Activated naive CD4-positive, alpha-beta T cell treated with anti-CD3 and anti-CD28 coated beads, Interleukin-2, amount 10 ng/mL, durations not matched to agents 7 days and 5 days (primary cell): ENCODE measurements around the gene BAK1.
A peak's percentile ranks its signal among the peaks of the same experiment; 100 is the strongest.
"Not testable (repeated sequence)": the region's sequence is repeated elsewhere in the genome, so short reads cannot be mapped to it uniquely, and the experiment has no call there.

ENCODE experiments used
- CTCF ChIA-PET: fragments of 350-600 bp; sonication (Branson Sonifier 250); formaldehyde crosslinking; loops from one replicate; lab custom pipeline; 2021; ENCODE audit warnings: antibody characterized with exemption; lab: Charles Lee
- DNase-seq: peaks from one replicate; pipeline ENCODE4 v3.0.0-alpha.2; 2020
- H3K27ac Mint-ChIP-seq: one replicate; pipeline ENCODE4 v1.8.0; 2021; ENCODE audit warnings: mild to moderate bottlenecking, moderate library complexity, mixed read lengths
- H3K27me3 Mint-ChIP-seq: one replicate; pipeline ENCODE4 v1.8.0; 2021; ENCODE audit warnings: mild to moderate bottlenecking, mixed read lengths
- H3K36me3 Mint-ChIP-seq: one replicate; pipeline ENCODE4 v1.8.0; 2021; ENCODE audit warnings: mixed read lengths
- H3K4me1 Mint-ChIP-seq: one replicate; pipeline ENCODE4 v1.8.0; 2021; ENCODE audit warnings: mixed read lengths
- H3K4me3 Mint-ChIP-seq: one replicate; pipeline ENCODE4 v1.8.0; 2021; ENCODE audit warnings: mild to moderate bottlenecking, moderate library complexity, mixed read lengths
- H3K9me3 Mint-ChIP-seq: one replicate; pipeline ENCODE4 v1.8.0; 2021; ENCODE audit warnings: mixed read lengths

The BAK1 gene

GRCh38 chr6:33570806-33571636 lies 9.1 kb downstream of the BAK1 start:
- peaks cover 67% of the 10 kb centered on the region for H3K4me1 Mint-ChIP-seq
- no peaks in the 10 kb centered on the region for H3K9me3 Mint-ChIP-seq
- H3K4me3 Mint-ChIP-seq = peak overlapping the region; percentile 86
- DNase-seq = peak; percentile 97
- H3K27ac Mint-ChIP-seq = peak overlapping the region; percentile 100
- H3K27me3 Mint-ChIP-seq = no peaks in the 10 kb centered on the region
- CTCF ChIA-PET = interaction anchor here (0.9 to 1.5 kb wide), 4 partner anchors 9 to 153 kb away, joined by 3 to 5 read pairs (median 4); partner anchors contain the start of genes BAK1, CUTA and SYNGAP1
- peaks cover 59% of the 10 kb centered on the region for H3K36me3 Mint-ChIP-seq

GRCh38 chr6:33568826-33569570 lies 11.1 kb downstream of the BAK1 start:
- CTCF ChIA-PET = no interaction called here
- H3K36me3 Mint-ChIP-seq = peaks cover 46% of the 10 kb centered on the region
- no peaks in the 10 kb centered on the region for H3K27me3 Mint-ChIP-seq
- no peaks in the 10 kb centered on the region for H3K9me3 Mint-ChIP-seq
- peak overlapping the region; percentile 21 for H3K4me3 Mint-ChIP-seq
- no peak for DNase-seq
- peaks cover 49% of the 10 kb centered on the region for H3K4me1 Mint-ChIP-seq
- peak overlapping the region; percentile 100 for H3K27ac Mint-ChIP-seq

GRCh38 chr6:33567836-33568235 lies 12.2 kb downstream of the BAK1 start:
- Mint-ChIP-seq H3K27ac (peak overlapping the region; percentile 42), H3K9me3 (no peaks in the 10 kb centered on the region), H3K36me3 (peaks cover 42% of the 10 kb centered on the region), H3K4me1 (peaks cover 47% of the 10 kb centered on the region), H3K27me3 (no peaks in the 10 kb centered on the region), H3K4me3 (no peak overlapping the region)
- CTCF ChIA-PET = no interaction called here
- no peak for DNase-seq

- CTCF ChIA-PET = no interaction called here
- DNase-seq = no peak
- H3K9me3 Mint-ChIP-seq = no peaks in the 10 kb centered on the region
- no peak overlapping the region for H3K4me3 Mint-ChIP-seq
- no peak overlapping the region for H3K27ac Mint-ChIP-seq
- H3K27me3 Mint-ChIP-seq = no peaks in the 10 kb centered on the region
- H3K36me3 Mint-ChIP-seq = peaks cover 32% of the 10 kb centered on the region
- peaks cover 40% of the 10 kb centered on the region for H3K4me1 Mint-ChIP-seq
Measured at GRCh38 chr6:33566182-33567084, 13.6 kb downstream of the BAK1 start.

- H3K27me3 Mint-ChIP-seq = no peaks in the 10 kb centered on the region
- H3K36me3 Mint-ChIP-seq = no peaks in the 10 kb centered on the region
- no peaks in the 10 kb centered on the region for H3K9me3 Mint-ChIP-seq
- CTCF ChIA-PET = no interaction called here
- peaks cover 11% of the 10 kb centered on the region for H3K4me1 Mint-ChIP-seq
- no peak for DNase-seq
- H3K27ac Mint-ChIP-seq = no peak overlapping the region
- H3K4me3 Mint-ChIP-seq = no peak overlapping the region
Measured at GRCh38 chr6:33558801-33559200, 21.3 kb downstream of the BAK1 start.

GRCh38 chr6:33557376-33557775 lies 22.7 kb downstream of the BAK1 start:
- no peaks in the 10 kb centered on the region for H3K9me3 Mint-ChIP-seq
- CTCF ChIA-PET = no interaction called here

GRCh38 chr6:33552883-33553282 lies 27.2 kb downstream of the BAK1 start:
- CTCF ChIA-PET, H3K27ac Mint-ChIP-seq, H3K36me3 Mint-ChIP-seq, DNase-seq, H3K4me3 Mint-ChIP-seq, H3K9me3 Mint-ChIP-seq, H3K27me3 Mint-ChIP-seq: not testable (repeated sequence)
- peaks cover 20% of the 10 kb centered on the region for H3K4me1 Mint-ChIP-seq

More at GRCh38 chr6:33557376-33557775, 22.7 kb downstream of the BAK1 start:
- H3K36me3 Mint-ChIP-seq = no peaks in the 10 kb centered on the region
- DNase-seq = no peak
- peak overlapping the region; percentile 42 for H3K27ac Mint-ChIP-seq
- H3K27me3 Mint-ChIP-seq = no peaks in the 10 kb centered on the region
- H3K4me3 Mint-ChIP-seq = no peak overlapping the region
- H3K4me1 Mint-ChIP-seq = peaks cover 7% of the 10 kb centered on the region

GRCh38 chr6:33552252-33552651 lies 27.8 kb downstream of the BAK1 start:
- Mint-ChIP-seq H3K4me3 (no peak overlapping the region), H3K27me3 (no peaks in the 10 kb centered on the region), H3K36me3 (no peaks in the 10 kb centered on the region), H3K9me3 (no peaks in the 10 kb centered on the region), H3K27ac (no peak overlapping the region), H3K4me1 (peaks cover 26% of the 10 kb centered on the region)
- CTCF ChIA-PET = no interaction called here
- no peak for DNase-seq

GRCh38 chr6:33551538-33551937 lies 28.5 kb downstream of the BAK1 start:
- H3K27me3 Mint-ChIP-seq = no peaks in the 10 kb centered on the region
- H3K9me3 Mint-ChIP-seq = no peaks in the 10 kb centered on the region

GRCh38 chr6:33549896-33550295 lies 30.2 kb downstream of the BAK1 start:
- CTCF ChIA-PET = no interaction called here

More at GRCh38 chr6:33551538-33551937, 28.5 kb downstream of the BAK1 start:
- Mint-ChIP-seq H3K36me3 (no peaks in the 10 kb centered on the region), H3K27ac (no peak overlapping the region), H3K4me1 (peaks cover 25% of the 10 kb centered on the region), H3K4me3 (no peak overlapping the region)
- DNase-seq = no peak
- CTCF ChIA-PET = no interaction called here

GRCh38 chr6:33549196-33549595 lies 30.9 kb downstream of the BAK1 start:
- no peak for DNase-seq
- CTCF ChIA-PET = interaction anchor here (1.0 kb wide), 1 partner anchor 15 kb away, joined by 4 read pairs; no protein-coding TSS in a partner anchor
- Mint-ChIP-seq H3K4me3 (no peak overlapping the region), H3K4me1 (peaks cover 26% of the 10 kb centered on the region), H3K27me3 (no peaks in the 10 kb centered on the region), H3K36me3 (no peaks in the 10 kb centered on the region), H3K27ac (peak overlapping the region; percentile 75), H3K9me3 (no peaks in the 10 kb centered on the region)

More at GRCh38 chr6:33549896-33550295, 30.2 kb downstream of the BAK1 start:
- no peaks in the 10 kb centered on the region for H3K27me3 Mint-ChIP-seq
- peak overlapping the region; percentile 49 for H3K27ac Mint-ChIP-seq
- no peak overlapping the region for H3K4me3 Mint-ChIP-seq
- H3K4me1 Mint-ChIP-seq = peaks cover 26% of the 10 kb centered on the region
- no peaks in the 10 kb centered on the region for H3K9me3 Mint-ChIP-seq
- no peaks in the 10 kb centered on the region for H3K36me3 Mint-ChIP-seq
- DNase-seq = no peak

GRCh38 chr6:33547499-33547898 lies 32.6 kb downstream of the BAK1 start:
- Mint-ChIP-seq H3K36me3 (no peaks in the 10 kb centered on the region), H3K4me3 (peak overlapping the region; percentile 7), H3K4me1 (peaks cover 26% of the 10 kb centered on the region), H3K9me3 (no peaks in the 10 kb centered on the region), H3K27ac (peak overlapping the region; percentile 87), H3K27me3 (no peaks in the 10 kb centered on the region)
- CTCF ChIA-PET = interaction anchor here (1.0 to 1.5 kb wide), 2 partner anchors 13 to 15 kb away, joined by 3 read pairs; no protein-coding TSS in a partner anchor
- DNase-seq = no peak

- no peak overlapping the region for H3K27ac Mint-ChIP-seq
- DNase-seq = no peak
- H3K27me3 Mint-ChIP-seq = no peaks in the 10 kb centered on the region
- peaks cover 26% of the 10 kb centered on the region for H3K4me1 Mint-ChIP-seq
- CTCF ChIA-PET = interaction anchor here (1.5 kb wide), 1 partner anchor 15 kb away, joined by 3 read pairs; no protein-coding TSS in a partner anchor
- no peaks in the 10 kb centered on the region for H3K9me3 Mint-ChIP-seq
- no peaks in the 10 kb centered on the region for H3K36me3 Mint-ChIP-seq
- H3K4me3 Mint-ChIP-seq = no peak overlapping the region
Measured at GRCh38 chr6:33546766-33547165, 33.3 kb downstream of the BAK1 start.
